Measurements from ENCODE around the gene AHCTF1. TPM values are rescaled to one million over a fixed set of nuclear protein-coding genes. Genes with fewer than 3 reads are reported as not detected.

The AHCTF1 gene
- total and polyA plus RNA-seq, 2 of the 8 experiments (the other 6 are each of a cell fraction or from before 2014, with no cell fraction given) = 7.9 to 44.5 TPM

- Histone ChIP-seq H2BK15ac (ENCODE audit: low read length) (no peak overlapping the region), H3K23ac (ENCODE audit: insufficient read length) (no peak overlapping the region), H3K79me2 (ENCODE audit: control insufficient read depth in 1 of 2, insufficient read depth in 2 of 2, low read length in 2 of 2) (no peaks in the 10 kb centered on the region), H3K14ac (ENCODE audit: insufficient read length) (no peak overlapping the region), H3K18ac (ENCODE audit: extremely low read depth, low read length) (no peak overlapping the region), H3K4me3 (ENCODE audit: extremely low read depth in 1 of 4, insufficient read depth in 2 of 4, low read depth in 3 of 4, low read length in 4 of 4) (no peak overlapping the region), H2BK12ac (ENCODE audit: low read depth, low read length) (no peak overlapping the region), H2AFZ (ENCODE audit: low read length) (no peak overlapping the region), H3K27ac (ENCODE audit: low read depth, low read length) (no peak overlapping the region), H3K4ac (replicated peaks; ENCODE audit: insufficient read length, low read depth, low read length) (no peak overlapping the region), H4K8ac (ENCODE audit: extremely low read depth, insufficient read depth, low read length) (no peak overlapping the region), H3K4me1 (replicated peaks in 1 of 4; ENCODE audit: control insufficient read depth in 3 of 4, insufficient read depth in 4 of 4, low read length in 3 of 4) (no peaks in the 10 kb centered on the region), H3K56ac (replicated peaks; ENCODE audit: insufficient read length, low read depth, low read length) (peak overlapping the region; percentile 73), H2BK120ac (replicated peaks; ENCODE audit: low read depth, low read length) (no peak overlapping the region), H3K4me2 (ENCODE audit: insufficient read depth in 1 of 2, low read depth in 2 of 2, low read length in 2 of 2) (no peak overlapping the region), H2AK5ac (ENCODE audit: low read depth, low read length) (no peak overlapping the region), H4K20me1 (replicated peaks in 1 of 2; ENCODE audit: control insufficient read depth in 1 of 2, insufficient read depth in 2 of 2, low read length in 2 of 2) (no peaks in the 10 kb centered on the region), H3K27me3 (replicated peaks in 1 of 4; ENCODE audit: control insufficient read depth in 3 of 4, extremely low read depth in 1 of 4, insufficient read depth in 3 of 4, low read length in 3 of 4) (no peaks in the 10 kb centered on the region), H2BK20ac (ENCODE audit: low read length) (no peak overlapping the region), H3K9ac (replicated peaks in 1 of 4; ENCODE audit: extremely low read depth in 1 of 4, low read depth in 3 of 4, low read length in 3 of 4) (no peak overlapping the region), H3K36me3 (ENCODE audit: control insufficient read depth in 2 of 4, insufficient read depth in 4 of 4, low read length in 3 of 4) (no peaks in the 10 kb centered on the region), H2BK5ac (ENCODE audit: low read depth, low read length) (no peak overlapping the region), H4K5ac (ENCODE audit: insufficient read length, low read depth, low read length) (no peak overlapping the region), H4K91ac (replicated peaks; ENCODE audit: insufficient read length, low read length) (no peak overlapping the region), H3K9me3 (ENCODE audit: insufficient read depth in 2 of 2, low read depth in 1 of 2, low read length in 1 of 2) (peaks cover 8 to 12% of the 10 kb centered on the region in 2 experiments; a peak in 3 of 4 replicates), H3K23me2 (ENCODE audit: low read depth, low read length) (peaks cover 4% of the 10 kb centered on the region; the same call in 1 of the 2 replicates), H3K79me1 (ENCODE audit: low read depth, low read length) (no peaks in the 10 kb centered on the region; the same call in 1 of the 2 replicates)
- FAIRE-seq (no peak), DNase-seq (ENCODE audit: low read depth in 1 of 2, low spot score in 2 of 2) (no peak)
- POLR2A ChIA-PET (ENCODE audit: partially characterized antibody) = no interaction called here
- TF ChIP-seq RBBP5 (IDR thresholded peaks at IDR 0.05; ENCODE audit: borderline replicate concordance, low read depth, low read length) (no peak), TAF7 (optimal IDR thresholded peaks at IDR 0.05; ENCODE audit: borderline replicate concordance, low read depth, low read length) (no peak), ASH2L (IDR thresholded peaks at IDR 0.05; ENCODE audit: low read length) (no peak), TBP (IDR thresholded peaks at IDR 0.05; ENCODE audit: low read depth, low read length) (no peak), GTF2F1 (IDR thresholded peaks at IDR 0.05; ENCODE audit: borderline replicate concordance, low read depth, low read length) (no peak), ATF3 (IDR thresholded peaks at IDR 0.05; ENCODE audit: insufficient read depth, low read depth, low read length) (no peak), RFX5 (IDR thresholded peaks at IDR 0.05; ENCODE audit: borderline replicate concordance, low read depth, low read length) (no peak), GABPA (IDR thresholded peaks at IDR 0.05; ENCODE audit: borderline replicate concordance, insufficient read depth, low read length) (no peak), KDM1A (IDR thresholded peaks at IDR 0.05; ENCODE audit: borderline replicate concordance, low read length) (no peak), JUND (IDR thresholded peaks at IDR 0.05; ENCODE audit: low read length) (no peak), SAP30 (IDR thresholded peaks at IDR 0.05; ENCODE audit: insufficient read depth, insufficient replicate concordance, low read length) (no peak), CBX5 (IDR thresholded peaks at IDR 0.05; ENCODE audit: low read depth, low read length) (no peak)
- CTCF ChIA-PET (ENCODE audit: partially characterized antibody) = no interaction called here
- 25% methylated on average over 1 of the region's 1 CpG; no CpG with 5 or more reads in 1 of the 2 experiments for WGBS, 2 experiments (ENCODE audit: extremely low coverage in 1 of 2, insufficient coverage in 1 of 2, insufficient read length in 1 of 2, insufficient replicate concordance in 2 of 2, low coverage in 1 of 2, low lambda C conversion rate in 2 of 2, missing lambda C conversion rate in 1 of 2)
Observed at GRCh38 chr1:246825557-246826175, 106.1 kb downstream of the AHCTF1 start.
